Measurements from ENCODE around the gene NTSR2.

NTSR2 gene

DNA sequence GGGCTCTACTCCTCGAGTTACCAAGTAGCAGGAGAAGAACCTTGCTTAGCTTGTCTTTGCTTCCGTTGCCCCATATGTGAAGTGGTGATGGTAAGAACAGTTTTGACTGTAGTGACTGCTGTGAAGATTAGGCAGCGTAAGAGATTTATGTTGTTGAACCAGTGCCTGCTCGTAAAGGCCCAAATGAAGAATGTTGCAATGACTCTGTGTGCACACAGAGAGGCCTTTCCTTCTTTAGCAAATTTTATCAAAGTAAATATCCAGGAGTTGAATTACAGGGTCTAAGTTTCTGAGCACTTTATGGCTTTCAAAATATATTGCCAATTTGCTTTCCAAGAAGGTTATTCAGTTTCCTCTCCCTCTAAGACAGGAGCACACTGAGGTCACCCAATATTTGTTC is 14.5 kb downstream of the NTSR2 start:
- FAIRE-seq = no peak

- FAIRE-seq = no peak
Measured at GRCh38 chr2:11652553-11652952, 17.4 kb downstream of the NTSR2 start.

GRCh38 chr2:11651856-11652548 is 18.0 kb downstream of the NTSR2 start:
- no peak for FAIRE-seq

GRCh38 chr2:11649093-11649492 is 20.9 kb downstream of the NTSR2 start:
- FAIRE-seq = no peak

DNA sequence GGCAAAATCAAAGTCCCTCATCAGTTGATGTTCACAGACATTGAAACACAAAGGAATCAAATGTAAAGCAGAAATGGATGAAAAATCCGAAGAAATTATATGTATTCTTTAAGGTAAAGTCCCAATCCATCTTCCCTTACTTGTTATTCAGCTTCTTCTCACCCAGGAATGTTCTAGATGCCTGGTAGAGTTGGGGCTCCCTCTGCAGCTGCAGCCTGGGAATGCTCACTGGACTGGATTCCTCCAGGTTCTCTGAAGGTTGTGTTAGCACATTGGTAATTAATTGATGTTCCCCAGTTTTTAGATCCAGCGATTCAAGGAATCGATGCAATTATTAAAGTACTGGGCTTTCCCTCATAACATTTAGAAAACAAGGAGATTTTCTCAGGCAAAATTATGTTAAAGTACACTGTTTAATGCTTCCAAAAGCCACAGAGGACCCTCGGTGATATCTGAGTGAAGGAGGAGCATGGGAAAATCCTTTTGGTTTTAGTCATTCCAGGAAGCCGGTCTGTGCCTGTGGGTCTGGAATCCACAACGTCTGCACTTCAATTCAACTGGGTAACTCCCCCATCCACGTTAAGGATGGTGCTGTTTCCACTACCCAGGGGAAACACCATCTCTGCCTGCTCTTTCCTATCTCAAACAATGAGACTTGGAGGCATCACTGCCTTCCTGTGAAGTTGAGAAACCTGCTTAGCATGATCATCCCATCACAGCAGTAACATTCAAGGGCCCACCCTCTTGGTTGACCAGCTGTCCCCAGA is 22.0 kb downstream of the NTSR2 start:
- no peak for FAIRE-seq

DNA sequence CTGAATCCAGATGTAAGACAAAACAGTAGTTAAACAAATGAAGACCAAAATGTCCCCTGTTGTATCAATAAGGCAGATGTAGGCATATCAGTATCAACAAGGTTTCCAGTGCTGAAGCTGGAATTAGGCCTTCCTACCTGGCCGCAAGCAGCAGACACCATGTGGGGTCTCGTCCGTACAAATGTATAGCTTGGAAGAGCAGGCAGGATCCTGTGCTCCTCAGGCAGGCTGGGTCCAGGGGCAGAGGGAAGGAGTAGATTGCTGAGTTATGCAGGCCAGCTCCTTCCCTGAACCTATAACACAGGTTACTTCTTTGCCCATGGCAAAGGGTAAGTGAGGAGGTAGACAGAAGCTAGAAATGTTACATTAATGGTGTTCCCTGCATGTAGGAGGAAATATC is 23.5 kb downstream of the NTSR2 start:
- FAIRE-seq = no peak

DNA sequence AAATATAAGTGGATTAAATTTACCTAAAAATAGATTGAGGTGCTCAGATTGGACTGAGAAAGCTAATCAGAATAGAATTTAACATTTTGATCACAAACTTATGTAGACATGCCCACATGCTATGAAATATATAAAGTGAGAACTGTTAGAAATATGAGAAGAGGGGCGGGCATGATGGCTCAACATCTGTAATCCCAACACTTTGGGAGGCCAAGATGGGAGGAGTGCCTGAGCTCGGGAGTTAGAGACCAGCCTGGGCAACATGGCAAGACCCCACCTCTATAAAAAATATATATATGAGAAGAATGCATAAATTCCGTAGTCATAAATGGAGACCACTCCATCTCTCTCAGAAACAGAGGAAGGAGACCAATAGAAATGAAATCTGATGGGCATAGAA is 25.7 kb downstream of the NTSR2 start:
- no peak for FAIRE-seq

DNA sequence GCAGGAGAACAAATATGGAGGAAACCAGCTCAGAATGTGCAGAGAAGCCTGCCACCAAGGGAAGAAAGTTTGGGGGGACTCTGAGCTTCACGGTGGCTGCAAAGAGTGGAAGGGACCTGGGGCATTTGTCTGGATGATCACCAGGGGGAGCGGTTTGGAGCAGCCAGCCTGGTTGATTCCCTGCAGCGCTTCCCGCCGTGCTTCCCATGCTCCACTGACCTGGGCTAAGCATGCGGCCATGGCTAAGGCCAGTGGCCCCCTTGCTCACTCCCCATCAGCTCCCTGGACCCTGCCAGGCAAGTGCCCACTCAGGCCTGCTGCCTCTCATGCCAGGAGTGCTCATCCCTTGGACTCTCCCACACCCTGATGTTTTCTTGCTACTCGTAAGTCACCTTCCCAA is 27.0 kb downstream of the NTSR2 start:
- no peak for FAIRE-seq

GRCh38 chr2:11640132-11640531 is 29.9 kb downstream of the NTSR2 start:
- FAIRE-seq = no peak

DNA sequence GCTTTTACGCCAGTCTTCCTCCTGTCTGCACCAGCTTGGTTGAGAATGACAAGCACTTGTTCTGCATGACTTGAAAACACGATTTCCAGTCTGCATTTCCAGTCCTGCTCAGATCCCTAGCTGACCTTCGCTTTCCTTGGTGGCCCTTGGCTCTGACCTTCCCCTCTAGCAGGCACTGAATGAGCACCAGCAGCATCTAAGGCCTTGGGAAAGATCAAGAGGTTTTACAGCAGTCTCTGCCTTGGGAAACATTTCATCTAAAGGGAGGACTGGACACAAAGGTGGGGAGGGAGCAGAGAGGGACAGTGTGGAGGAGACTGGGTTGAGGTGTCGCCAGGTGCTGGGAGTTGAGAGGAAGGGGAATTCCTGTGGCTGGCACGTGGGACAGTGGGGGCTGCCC is 30.5 kb downstream of the NTSR2 start:
- no peak for FAIRE-seq

DNA sequence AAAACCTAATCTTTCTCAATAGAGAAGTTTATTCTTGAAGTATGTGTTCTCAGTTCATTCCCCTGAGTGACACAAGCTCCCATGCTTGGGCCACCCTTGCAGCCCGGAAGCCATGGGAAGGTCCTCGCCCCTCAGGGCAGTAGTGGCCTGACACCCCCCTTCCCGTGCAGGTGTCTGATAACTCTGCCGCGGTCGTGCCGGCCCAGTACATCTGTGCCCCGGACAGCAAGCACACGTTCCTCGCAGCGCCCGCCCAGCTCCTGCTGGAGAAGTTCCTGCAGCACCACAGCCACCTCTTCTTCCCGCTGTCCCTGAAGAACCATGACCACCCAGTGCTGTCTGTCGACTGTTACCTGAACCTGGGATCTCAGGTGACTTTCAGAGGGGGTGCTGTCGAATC is 32.4 kb downstream of the NTSR2 start:
- no peak for FAIRE-seq

DNA sequence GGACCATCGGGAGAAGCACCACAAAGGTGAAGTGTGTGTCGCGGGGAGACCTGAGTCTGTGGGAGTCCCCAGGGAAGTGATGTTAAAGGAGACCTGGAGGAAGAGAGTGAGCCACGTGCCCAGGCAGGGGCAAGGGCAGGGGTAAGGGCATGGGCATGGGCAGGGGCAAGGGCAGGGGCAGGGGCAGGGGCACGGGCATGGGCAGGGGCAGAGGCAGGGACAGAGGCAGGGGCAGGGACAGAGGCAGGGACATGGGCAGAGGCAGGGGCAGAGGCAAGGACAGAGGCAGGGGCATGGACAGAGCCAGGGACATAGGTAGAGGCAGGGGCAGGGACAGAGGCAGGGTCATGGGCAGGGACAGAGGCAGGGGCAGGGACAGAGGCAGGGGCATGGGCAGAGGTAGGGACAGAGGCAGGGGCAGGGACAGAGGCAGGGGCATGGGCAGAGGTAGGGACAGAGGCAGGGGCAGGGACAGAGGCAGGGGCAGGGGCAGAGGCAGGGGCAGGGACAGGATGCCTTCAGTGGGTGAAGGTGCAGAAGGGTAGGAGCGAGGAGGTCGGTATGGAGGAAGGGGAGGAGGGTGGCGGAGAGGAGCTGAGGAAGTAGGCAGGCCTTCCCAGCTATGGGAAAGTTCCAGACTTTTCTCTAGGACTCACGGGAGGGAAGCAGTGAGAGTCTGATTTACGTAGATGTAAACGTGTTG is 33.3 kb downstream of the NTSR2 start:
- no peak for FAIRE-seq

DNA sequence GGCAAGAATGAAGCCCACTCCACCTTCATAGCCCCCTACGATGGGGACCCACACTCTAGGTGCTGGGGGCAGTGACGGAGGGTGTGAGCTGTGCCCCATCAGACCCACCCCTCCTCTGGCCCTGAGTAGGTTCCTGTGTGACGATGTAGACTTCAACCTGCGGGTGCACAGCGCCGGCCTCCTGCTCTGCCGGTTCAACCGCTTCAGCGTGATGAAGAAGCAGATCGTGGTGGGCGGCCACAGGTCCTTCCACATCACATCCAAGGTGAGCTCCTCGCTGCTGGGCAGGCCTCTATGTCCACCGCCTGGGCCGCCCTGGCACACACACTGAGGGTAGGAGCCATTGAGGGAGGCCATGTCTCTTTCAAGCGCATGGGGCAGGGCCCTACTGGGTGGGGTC is 34.9 kb downstream of the NTSR2 start:
- no peak for FAIRE-seq

GRCh38 chr2:11634584-11634983 is 35.4 kb downstream of the NTSR2 start:
- no peak for FAIRE-seq

- no peak for FAIRE-seq
Measured at GRCh38 chr2:11633923-11634478, 36.0 kb downstream of the NTSR2 start.

DNA sequence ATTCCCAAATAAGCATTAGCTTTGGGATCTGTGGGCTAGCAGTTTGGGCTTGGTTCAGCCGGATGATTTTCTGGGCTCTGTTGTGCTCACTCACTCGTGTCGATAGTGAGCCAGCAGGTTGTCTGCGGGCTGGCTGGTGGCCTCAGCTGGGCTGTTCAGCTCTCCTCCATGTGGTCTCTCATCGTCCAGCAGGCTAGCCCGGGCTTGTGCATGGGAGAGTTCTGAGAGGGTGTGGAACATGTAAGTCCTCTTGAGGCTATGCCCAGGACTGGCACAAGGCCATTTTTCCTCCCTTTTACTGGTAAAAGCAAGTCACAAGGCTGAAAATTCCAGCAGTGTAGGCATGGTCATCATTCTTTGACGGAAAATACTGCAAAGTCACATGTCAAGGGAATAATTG is 38.5 kb downstream of the NTSR2 start:
- FAIRE-seq = no peak

DNA sequence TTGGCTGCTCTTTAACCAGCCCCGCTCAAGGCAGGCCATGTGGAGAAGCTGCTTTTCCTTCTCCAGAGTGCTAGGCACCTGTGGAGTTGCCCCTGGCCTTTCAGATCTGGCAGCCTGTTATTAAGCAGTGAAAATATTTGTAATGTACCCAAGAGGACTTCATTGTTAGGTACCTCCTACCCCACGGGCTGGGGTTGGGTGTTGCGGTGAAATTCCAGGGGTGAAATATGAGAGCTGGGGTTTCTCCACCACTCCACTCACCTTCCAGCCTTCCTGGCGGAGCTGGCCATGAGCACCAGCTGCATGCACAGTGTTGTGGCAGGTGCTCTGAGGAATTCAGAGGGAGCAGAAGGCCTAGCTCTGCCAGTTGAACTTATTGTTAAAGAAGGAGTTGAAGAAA is 39.1 kb downstream of the NTSR2 start:
- no peak for FAIRE-seq

GRCh38 chr2:11629851-11630250 is 40.1 kb downstream of the NTSR2 start:
- no peak for FAIRE-seq

GRCh38 chr2:11629215-11629614 is 40.8 kb downstream of the NTSR2 start:
- no peak for FAIRE-seq

DNA sequence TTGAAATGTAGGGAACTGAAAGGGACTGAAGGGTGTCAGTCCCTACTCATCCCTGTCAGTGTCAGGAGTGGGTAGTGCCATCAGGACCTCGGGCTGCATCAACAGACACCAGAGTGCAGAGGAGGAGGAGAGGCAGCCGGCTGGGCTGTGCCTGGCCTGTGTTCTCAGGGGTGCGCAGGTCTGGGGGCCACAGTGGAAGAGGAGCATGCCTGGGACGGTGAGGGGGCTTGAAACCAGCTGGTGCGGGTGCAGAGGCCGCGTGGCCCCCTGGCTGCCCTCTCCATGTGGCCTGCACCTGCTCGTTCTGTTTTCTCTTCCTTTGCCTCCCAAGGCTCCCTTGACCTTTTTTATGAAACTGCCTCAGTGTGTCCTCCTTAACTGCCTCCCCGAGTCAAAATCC is 41.3 kb downstream of the NTSR2 start:
- no peak for FAIRE-seq

DNA sequence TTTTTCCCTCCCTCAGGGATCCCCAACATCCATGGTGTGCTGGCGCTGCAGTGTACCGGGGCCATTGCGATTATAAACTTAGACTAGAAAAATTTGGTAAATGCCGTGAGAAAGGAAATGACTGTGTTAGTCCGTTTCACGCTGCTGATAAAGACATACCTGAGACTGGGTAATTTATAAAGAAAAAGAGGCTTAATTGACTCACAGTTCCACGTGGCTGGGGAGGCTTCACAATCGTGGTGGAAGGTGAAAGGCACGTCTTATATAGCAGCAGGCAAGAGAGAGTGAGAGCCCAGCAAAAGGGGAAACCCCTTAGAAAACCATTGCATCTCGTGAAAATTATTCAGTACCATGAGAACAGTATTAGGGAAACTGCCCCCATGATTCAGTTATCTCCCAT is 44.3 kb downstream of the NTSR2 start:
- no peak for FAIRE-seq

DNA sequence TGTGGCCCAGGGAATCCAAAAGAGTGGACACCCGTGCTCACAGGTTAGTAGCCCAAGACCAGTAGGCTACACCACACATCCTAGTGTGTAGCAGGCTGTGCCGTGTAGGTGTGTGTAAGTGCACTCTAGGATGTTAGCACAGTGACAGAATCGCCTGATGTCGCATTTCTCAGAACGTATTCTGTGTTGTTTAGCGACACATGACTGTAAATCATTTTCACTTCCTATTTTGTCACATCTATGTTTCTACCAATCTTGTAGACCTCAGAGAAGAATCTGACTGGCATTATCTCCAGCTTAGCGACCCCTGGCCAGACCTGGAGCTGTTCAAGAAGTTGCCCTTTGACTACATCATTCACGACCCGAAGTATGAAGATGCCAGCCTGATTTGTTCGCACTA is 45.1 kb downstream of the NTSR2 start:
- FAIRE-seq = no peak

GRCh38 chr2:11622611-11623010 is 47.4 kb downstream of the NTSR2 start:
- FAIRE-seq = no peak

- FAIRE-seq = no peak
Measured at GRCh38 chr2:11621410-11621809, 48.6 kb downstream of the NTSR2 start.

Data from TTC549 (cell line).